Measurements from ENCODE around the gene SLC2A4RG.

SLC2A4RG gene

DNA sequence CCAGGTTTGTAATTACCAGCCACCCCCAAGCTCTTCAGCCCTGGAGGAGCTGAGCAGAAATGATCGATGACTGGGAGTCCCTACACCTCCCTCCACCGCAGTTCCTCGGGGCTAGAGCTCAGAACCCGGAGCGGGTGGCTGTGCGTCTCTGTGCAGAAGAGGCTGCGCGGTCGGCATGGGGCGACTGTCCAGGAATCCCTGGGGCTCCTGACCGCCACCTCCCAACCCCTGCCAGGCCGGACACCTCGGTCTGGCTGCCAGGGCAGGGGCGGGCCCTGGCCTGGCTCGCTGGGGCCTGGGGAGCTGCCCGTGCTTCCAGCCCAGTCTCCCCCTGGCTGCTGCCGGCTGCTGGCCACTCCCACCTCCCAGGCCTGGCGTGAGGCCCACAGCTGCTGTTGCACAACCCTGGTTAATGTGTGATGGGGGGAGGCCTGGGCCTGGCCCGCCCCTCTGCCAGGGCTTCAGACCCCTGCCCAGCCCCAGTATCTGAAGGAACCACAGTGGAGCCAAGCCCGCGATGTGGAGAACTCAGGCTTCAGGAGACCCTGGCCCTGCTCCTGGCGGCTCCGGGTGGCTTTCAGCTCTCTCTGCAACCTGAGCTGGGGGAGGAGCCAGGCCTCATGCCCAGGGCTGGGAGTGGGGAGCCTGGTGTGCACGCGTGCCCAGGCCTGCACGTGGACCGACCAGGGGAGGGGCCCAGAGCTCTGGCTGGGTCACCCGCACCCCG is 1.2 kb downstream of the SLC2A4RG start:
- no peak for DNase-seq (ENCODE audit: low spot score)

DNA sequence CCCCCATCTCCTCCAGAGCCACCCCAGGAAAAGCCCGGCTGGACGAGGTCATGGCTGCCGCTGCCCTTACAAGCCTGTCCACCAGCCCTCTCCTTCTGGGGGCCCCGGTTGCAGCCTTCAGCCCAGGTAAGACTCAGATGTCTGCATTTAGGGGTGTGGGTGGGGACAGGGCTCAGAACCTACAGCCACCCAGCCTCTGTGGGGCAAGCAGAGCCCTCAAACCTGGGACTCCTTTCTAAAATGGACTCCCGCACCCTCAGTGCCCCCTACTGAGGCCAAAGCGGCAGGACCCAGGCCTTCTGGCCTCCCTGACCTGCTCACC is 1.7 kb downstream of the SLC2A4RG start:
- no peak for DNase-seq (ENCODE audit: low spot score)

- DNase-seq (ENCODE audit: low spot score): no peak
Measured at GRCh38 chr20:63741676-63742380, 2.3 kb downstream of the SLC2A4RG start.

DNA sequence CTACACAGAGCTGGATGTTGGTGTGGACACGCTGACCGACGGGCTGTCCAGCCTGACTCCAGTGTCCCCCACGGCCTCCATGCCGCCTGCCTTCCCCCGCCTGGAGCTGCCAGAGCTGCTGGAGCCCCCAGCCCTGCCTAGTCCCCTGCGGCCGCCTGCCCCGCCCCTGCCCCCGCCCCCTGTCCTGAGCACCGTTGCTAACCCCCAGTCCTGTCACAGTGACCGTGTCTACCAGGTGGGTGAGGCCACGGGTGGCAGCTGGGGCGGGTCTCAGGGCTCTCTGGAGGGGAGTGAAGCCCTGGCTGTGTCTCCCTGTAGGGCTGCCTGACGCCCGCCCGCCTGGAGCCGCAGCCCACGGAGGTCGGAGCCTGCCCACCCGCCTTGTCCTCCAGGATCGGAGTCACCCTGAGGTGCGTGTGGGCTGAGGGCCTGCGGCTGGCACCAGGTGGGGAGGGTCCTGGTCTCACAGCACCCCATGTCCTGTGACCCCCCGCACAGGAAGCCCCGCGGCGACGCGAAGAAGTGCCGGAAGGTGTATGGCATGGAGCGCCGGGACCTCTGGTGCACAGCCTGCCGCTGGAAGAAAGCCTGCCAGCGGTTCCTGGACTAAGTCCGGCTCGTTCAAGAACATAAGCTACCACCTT is 2.9 kb downstream of the SLC2A4RG start:
- DNase-seq (ENCODE audit: low spot score): no peak

DNA sequence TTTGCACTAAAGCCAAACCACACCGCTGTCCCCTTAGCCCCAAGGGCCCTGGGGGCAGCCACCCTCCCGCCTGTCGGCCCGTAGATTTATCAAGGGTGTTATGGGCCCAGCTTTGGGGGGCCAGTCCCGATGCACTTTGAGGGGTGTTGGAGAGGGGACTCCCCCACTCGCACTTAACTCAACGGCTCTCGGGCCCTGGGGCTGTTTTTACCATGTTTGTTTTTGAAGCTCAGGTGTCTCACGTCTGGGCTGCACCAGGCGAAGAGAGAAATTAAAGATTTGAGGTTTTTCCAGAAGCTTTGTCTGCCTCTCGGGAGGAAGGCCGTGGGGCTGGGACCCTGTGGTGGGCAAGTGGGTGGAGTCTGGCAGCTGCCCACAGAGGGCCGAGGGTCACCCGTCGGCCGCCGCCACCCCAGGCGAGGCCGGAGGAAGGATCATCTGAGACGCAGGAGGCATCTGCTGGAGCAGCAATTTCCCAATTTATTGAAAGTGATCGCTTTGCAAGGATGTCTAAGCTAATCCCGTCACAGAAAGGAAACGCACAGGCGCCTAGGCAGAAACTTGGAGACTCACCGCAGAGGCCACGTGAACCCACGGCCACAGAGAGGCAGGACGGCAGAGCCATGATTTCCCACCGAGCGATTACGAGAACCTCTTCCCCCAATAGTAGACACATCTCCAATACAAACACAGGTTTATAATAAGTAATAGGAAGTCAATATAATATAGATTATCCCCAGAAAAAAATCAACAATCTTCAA is 3.8 kb downstream of the SLC2A4RG start:
- DNase-seq (ENCODE audit: low spot score): no peak

GRCh38 chr20:63744158-63744557 is 4.6 kb downstream of the SLC2A4RG start:
- no peak for DNase-seq (ENCODE audit: low spot score)

GRCh38 chr20:63744574-63745423 is 5.2 kb downstream of the SLC2A4RG start:
- no peak for DNase-seq (ENCODE audit: low spot score)

DNA sequence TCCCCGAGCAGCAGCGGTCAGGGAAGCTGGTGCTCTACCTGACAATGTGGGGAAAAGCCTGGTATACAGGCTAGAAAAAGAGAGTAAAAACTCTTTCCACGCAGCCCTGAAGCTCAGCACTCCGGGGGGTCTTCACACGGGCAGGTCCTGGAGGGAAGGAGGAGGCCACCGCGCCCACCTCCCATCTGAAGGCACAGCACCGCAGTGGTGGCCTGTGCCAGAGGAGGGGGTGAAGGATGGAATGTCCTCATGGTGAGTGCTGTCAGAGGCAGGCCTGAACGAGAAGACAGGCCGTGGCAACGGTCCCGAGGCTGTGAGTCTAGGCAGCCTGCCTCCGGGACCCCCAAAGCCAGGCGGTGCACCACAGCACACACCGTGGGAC is 5.8 kb downstream of the SLC2A4RG start:
- DNase-seq (ENCODE audit: low spot score): no peak

DNA sequence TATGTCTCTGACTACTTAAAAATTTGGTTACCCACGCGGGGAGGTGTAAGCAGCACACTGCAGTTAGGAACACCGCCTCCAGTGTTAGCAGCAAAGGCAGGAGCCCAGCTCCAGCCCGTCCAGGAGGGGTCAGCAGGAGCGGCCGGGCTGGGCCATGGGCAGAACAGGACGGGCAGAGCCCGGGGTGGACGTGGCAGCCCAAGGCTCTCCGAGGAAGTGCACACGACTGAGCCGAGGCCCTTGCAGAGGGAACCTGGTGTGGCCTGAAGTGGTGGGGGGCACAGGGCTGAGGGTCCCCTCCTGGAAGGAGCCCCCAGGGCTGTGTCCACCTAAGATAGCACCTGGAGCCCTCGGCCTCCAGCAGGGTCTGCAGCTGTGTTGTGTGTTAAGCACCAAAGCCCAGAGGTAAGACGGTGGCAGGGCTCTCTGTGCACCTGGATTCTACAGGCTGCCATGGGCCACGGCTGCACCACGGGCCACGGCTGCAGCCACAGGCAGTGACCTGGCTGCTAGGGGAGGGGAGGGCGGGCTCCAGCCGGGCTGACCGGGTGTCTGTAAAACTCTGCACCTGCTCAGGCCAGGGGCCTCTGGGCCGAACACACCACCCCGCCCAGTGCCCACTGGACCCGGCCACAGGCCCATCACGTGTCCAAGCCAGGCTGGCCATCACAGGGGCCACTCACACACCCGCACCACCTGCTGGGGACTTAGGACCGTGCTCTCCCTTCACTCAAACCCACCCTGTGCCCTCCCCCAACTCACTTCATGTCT is 6.6 kb downstream of the SLC2A4RG start:
- DNase-seq (ENCODE audit: low spot score): no peak

DNA sequence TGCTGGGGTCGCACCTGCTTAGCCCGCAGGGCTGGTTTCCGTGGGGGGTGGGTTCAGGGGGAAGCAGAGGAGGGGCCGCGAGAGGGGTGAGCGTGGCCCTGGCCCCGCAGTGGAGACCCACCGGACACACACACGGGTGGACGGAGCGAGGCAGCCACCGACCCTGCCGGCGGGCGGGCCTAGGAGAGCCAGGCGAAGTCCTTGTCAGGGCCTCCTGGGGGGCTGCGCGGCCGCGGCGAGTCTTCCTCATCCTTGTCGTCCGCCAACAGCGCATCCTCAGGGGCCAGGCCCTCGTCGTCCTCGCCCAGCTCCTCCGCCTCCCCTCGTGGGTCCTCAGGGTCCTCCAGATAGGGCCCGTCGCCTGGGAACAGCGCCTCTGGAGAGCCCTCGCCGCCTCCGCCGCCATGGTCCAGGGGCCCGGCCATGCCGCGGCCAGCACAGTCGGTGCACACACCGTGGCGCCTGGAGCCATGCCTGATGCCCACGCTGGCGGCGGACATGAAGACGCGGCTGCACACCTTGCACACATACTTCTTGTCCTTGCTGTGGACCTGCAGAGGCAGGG is 7.3 kb downstream of the SLC2A4RG start:
- DNase-seq (ENCODE audit: low spot score): no peak

DNA sequence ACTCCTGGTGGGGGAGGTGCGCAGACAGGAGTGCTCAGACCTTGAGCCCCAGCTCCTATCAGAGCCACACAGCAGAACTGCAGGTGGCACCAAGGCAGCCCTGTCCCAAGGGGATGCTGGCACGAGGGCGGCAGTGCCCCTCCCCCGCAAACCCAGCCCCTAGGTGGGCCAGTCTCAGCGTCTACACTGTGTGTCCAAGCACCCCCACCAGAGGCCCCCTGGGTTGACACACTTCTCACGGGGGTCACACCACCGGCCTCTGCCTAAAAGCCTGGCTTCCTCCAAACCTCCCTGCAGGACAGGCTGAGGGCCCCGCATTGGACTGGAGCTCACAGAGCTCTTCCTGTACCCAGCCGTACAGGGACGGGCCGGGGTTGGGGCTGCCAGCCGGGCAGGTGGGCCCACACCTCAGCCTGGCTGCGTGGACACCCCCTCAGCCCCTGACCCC is 8.1 kb downstream of the SLC2A4RG start:
- DNase-seq (ENCODE audit: low spot score): no peak

GRCh38 chr20:63748070-63748933 is 8.7 kb downstream of the SLC2A4RG start:
- DNase-seq (ENCODE audit: low spot score): no peak

- DNase-seq (ENCODE audit: low spot score): no peak
Measured at GRCh38 chr20:63748934-63749270, 9.3 kb downstream of the SLC2A4RG start.

- DNase-seq (ENCODE audit: low spot score): no peak
Measured at GRCh38 chr20:63749597-63750508, 10.3 kb downstream of the SLC2A4RG start.

DNA sequence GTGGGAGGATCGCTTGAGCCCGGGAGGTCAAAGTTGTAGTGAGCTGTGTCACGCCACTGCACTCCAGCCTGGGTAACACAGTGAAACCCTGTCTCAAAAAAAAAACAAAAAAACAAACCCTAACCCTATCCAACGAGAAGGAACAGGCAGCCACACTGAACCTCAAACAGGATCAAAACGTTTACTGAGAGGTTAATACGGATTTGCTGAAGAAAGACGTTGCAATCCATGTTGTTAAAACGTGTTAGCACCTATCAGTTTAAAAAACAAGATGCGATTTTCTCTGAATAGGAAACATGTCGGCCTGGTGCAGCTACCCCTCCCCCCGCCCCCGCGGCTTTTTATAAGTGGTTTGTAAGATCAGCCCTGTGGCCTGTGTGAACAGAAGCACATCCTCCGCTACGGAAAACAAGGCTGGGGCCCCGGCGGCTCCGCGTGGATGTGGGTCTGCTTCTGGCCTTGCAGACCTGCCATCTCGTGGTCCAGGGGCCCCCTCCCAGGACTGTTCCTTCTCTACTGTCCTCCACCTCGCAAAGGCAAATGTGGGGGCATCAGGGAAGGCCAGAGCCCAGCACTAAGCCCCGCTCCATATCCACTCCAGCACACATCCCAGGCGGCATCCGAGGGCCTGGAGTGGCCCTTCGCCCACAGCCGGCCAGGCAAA is 11.4 kb downstream of the SLC2A4RG start:
- peak; percentile 85 for DNase-seq (ENCODE audit: low spot score)

DNA sequence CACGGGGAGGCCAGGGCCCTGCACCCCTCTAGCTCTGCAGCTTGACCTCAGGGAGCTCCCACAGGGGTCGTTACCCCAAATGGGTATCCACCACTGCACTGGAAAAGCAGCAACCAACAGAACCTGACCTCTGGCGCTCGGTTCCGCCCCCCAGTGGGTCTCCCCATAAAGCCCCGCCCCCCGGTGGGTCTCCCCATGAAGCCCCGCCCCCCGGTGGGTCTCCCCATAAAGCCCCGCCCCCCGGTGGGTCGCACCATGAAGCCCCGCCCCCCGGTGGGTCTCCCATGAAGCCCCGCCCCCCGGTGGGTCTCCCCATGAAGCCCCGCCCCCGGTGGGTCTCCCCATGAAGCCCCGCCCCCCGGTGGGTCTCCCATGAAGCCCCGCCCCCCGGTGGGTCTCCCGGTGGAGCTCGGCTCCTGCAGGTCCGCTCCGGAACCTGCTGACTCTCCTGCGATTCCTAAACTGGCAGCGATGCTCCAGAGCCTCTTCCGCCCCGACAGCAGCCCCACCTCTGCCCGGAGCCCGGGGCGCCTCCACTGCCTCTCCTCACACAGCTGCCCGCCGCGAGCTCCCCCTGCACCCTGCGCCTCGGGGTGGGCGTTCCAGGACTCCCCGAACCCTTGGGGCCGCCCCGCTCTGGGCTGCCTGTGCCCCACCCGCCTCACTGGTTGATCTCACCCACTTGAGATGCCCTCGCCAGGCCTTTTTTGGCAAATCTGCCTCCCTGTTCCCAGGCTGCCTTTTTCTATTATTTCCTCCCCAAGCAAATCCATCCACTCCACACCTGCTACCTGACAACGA is 12.1 kb downstream of the SLC2A4RG start:
- DNase-seq (ENCODE audit: low spot score): no peak

GRCh38 chr20:63752411-63753101 is 13.0 kb downstream of the SLC2A4RG start:
- DNase-seq (ENCODE audit: low spot score): no peak
